ENCODE data around the gene SLC34A3. TPM values are rescaled to one million over a fixed set of nuclear protein-coding genes. Genes with fewer than 3 reads are reported as not detected.

The SLC34A3 gene
- total RNA-seq, 1 donor from 2014 or later = not detected

- Histone ChIP-seq H3K36me3 (no peaks in the 10 kb centered on the region), H3K27me3 (ENCODE audit: low read depth) (no peaks in the 10 kb centered on the region), H3K4me3 (peak overlapping the region; percentile 83), H3K27ac (replicated peaks) (peak overlapping the region; percentile 98), H3K9me3 (replicated peaks) (no peaks in the 10 kb centered on the region), H3K4me1 (peaks cover 89% of the 10 kb centered on the region)
- intact Hi-C loops (cut with micrococcal nuclease) = no loop called here
- no peak for DNase-seq
- TF ChIP-seq CTCF (IDR thresholded peaks at IDR 0.05; ENCODE audit: borderline replicate concordance) = no peak
Observed at GRCh38 chr9:137201205-137201868, 29.4 kb upstream of the SLC34A3 start.

GRCh38 chr9:137202966-137203365, 27.7 kb upstream of the SLC34A3 start:
- H3K4me3 ChIP-seq = peak overlapping the region; percentile 91
- H3K27me3 ChIP-seq (ENCODE audit: low read depth) = no peaks in the 10 kb centered on the region
- no peak for TF ChIP-seq CTCF (IDR thresholded peaks at IDR 0.05; ENCODE audit: borderline replicate concordance)
- no peak overlapping the region for H3K27ac ChIP-seq (replicated peaks)
- H3K4me1 ChIP-seq = peaks cover 80% of the 10 kb centered on the region
- intact Hi-C loops (cut with micrococcal nuclease) = no loop called here
- H3K9me3 ChIP-seq (replicated peaks) = no peaks in the 10 kb centered on the region
- H3K36me3 ChIP-seq = no peaks in the 10 kb centered on the region
- DNase-seq = no peak

GRCh38 chr9:137204731-137205125, 26.0 kb upstream of the SLC34A3 start:
- DNase-seq = no peak
- Histone ChIP-seq H3K4me3 (peak overlapping the region; percentile 91), H3K27me3 (ENCODE audit: low read depth) (no peaks in the 10 kb centered on the region), H3K9me3 (replicated peaks) (no peaks in the 10 kb centered on the region), H3K4me1 (peaks cover 63% of the 10 kb centered on the region), H3K36me3 (no peaks in the 10 kb centered on the region), H3K27ac (replicated peaks) (peak overlapping the region; percentile 94)
- intact Hi-C loops (cut with micrococcal nuclease) = no loop called here
- TF ChIP-seq CTCF (IDR thresholded peaks at IDR 0.05; ENCODE audit: borderline replicate concordance) = no peak

- no peaks in the 10 kb centered on the region for H3K27me3 ChIP-seq (ENCODE audit: low read depth)
- H3K4me3 ChIP-seq = peak within 1 kb of the TSS; percentile 91
- peak; percentile 91 for DNase-seq
- no peaks in the 10 kb centered on the region for H3K36me3 ChIP-seq
- TF ChIP-seq CTCF (IDR thresholded peaks at IDR 0.05; ENCODE audit: borderline replicate concordance) = no peak
- intact Hi-C loops (cut with micrococcal nuclease) = no loop called here
- peak within 1 kb of the TSS; percentile 94 for H3K27ac ChIP-seq (replicated peaks)
- H3K9me3 ChIP-seq (replicated peaks) = no peaks in the 10 kb centered on the region
- peaks cover 61% of the 10 kb centered on the region for H3K4me1 ChIP-seq
Observed at GRCh38 chr9:137205126-137206069, 25.3 kb upstream of the SLC34A3 start, which contains the start of the genes NDOR1 and TMEM203. Gene NDOR1, plus strand, starts transcription at chr9:137205700. Its CDS starts 78 bp downstream, at chr9:137205778. Gene TMEM203, minus strand, starts transcription at chr9:137205648. Its CDS starts 234 bp downstream, at chr9:137205414.

- no peaks in the 10 kb centered on the region for H3K36me3 ChIP-seq
- peak overlapping the region; percentile 91 for H3K4me3 ChIP-seq
- H3K4me1 ChIP-seq = peaks cover 53% of the 10 kb centered on the region
- no peak overlapping the region for H3K27ac ChIP-seq (replicated peaks)
- TF ChIP-seq CTCF (IDR thresholded peaks at IDR 0.05; ENCODE audit: borderline replicate concordance) = no peak
- DNase-seq = no peak
- no peaks in the 10 kb centered on the region for H3K27me3 ChIP-seq (ENCODE audit: low read depth)
- H3K9me3 ChIP-seq (replicated peaks) = no peaks in the 10 kb centered on the region
- intact Hi-C loops (cut with micrococcal nuclease) = no loop called here
Observed at GRCh38 chr9:137206602-137207001, 24.1 kb upstream of the SLC34A3 start.
